A673 (cell line): ENCODE data around the gene CTXND2. TPM values are rescaled to one million over a fixed set of nuclear protein-coding genes. Genes with fewer than 3 reads are reported as not detected.
"Not testable (repeated sequence)": the region's sequence is repeated elsewhere in the genome, so short reads cannot be mapped to it uniquely, and the experiment has no call there.

ENCODE experiments used
- BruUV-seq: library from RNA; stranded (reverse); fragments of 400-500 nt; replicated peaks from 2 replicates; lab custom pipeline; 2021; lab: Mats Ljungman, UMichigan
- CTCF ChIA-PET: fragments of 300-600 bp; sonication (Branson Sonifier 250); formaldehyde crosslinking; loops from one replicate; lab custom pipeline; 2022; ENCODE audit warnings: antibody characterized with exemption; lab: Charles Lee
- POLR2A ChIA-PET: fragments of 300-600 bp; sonication (Branson Sonifier 250); formaldehyde crosslinking; loops from one replicate; lab custom pipeline; 2022; ENCODE audit warnings: antibody characterized with exemption; ENCODE audit not compliant: low non-redundant PET; lab: Charles Lee
- DNase-seq: peaks from one replicate; pipeline ENCODE4 v3.0.0-alpha.2; 2015; ENCODE audit warnings: low spot score
- H3K27ac ChIP-seq: fragments of 200-600 bp; sonication (generic); 2 replicates; pipeline ENCODE4 v1.5.1; 2016; ENCODE audit warnings: mixed run types, low read depth, mild to moderate bottlenecking, mixed read lengths, antibody characterized with exemption, low read length; ENCODE audit not compliant: poor library complexity, severe bottlenecking
- H3K27me3 ChIP-seq: fragments of 200-600 bp; sonication (generic); replicated peaks from 2 replicates; pipeline ENCODE4 v1.6.1; 2017; ENCODE audit warnings: mixed run types, low read depth, mild to moderate bottlenecking, mixed read lengths, antibody characterized with exemption, low read length; ENCODE audit not compliant: insufficient read depth, poor library complexity
- H3K36me3 ChIP-seq: fragments of 200-600 bp; sonication (generic); 2 replicates; pipeline ENCODE4 v1.6.1; 2016; ENCODE audit warnings: mixed run types, mild to moderate bottlenecking, mixed read lengths, antibody characterized with exemption, low read length; ENCODE audit not compliant: insufficient read depth, poor library complexity, severe bottlenecking
- H3K4me1 ChIP-seq: fragments of 200-600 bp; sonication (generic); 2 replicates; pipeline ENCODE4 v1.6.1; 2017; ENCODE audit warnings: mixed run types, mild to moderate bottlenecking, mixed read lengths, antibody characterized with exemption, low read length; ENCODE audit not compliant: insufficient read depth, poor library complexity, severe bottlenecking
- H3K4me3 ChIP-seq: fragments of 200-600 bp; sonication (generic); 2 replicates; pipeline ENCODE4 v1.5.1; 2016; ENCODE audit warnings: low read depth, mixed run types, mild to moderate bottlenecking, mixed read lengths, low read length; ENCODE audit not compliant: poor library complexity, severe bottlenecking
- H3K9me3 ChIP-seq: fragments of 200-600 bp; sonication (generic); 2 replicates; pipeline ENCODE4 v1.6.1; 2016; ENCODE audit warnings: mixed run types, low read depth, mild to moderate bottlenecking, mixed read lengths, antibody characterized with exemption, low read length; ENCODE audit not compliant: poor library complexity, severe bottlenecking
- EZH2 ChIP-seq: fragments of 200-600 bp; sonication (generic); IDR thresholded peaks from 2 replicates; pipeline ENCODE4 v1.6.1; 2017; ENCODE audit warnings: borderline replicate concordance, low read depth, mild to moderate bottlenecking, mixed read lengths, antibody characterized with exemption, low read length; ENCODE audit not compliant: poor library complexity, severe bottlenecking
- intact Hi-C: fragments of 100-400 bp; cut with micrococcal nuclease; formaldehyde crosslinking; loops from one replicate; pipeline ENCODE4 v1.10.0; 2022; ENCODE audit not compliant: unreplicated experiment
- total RNA-seq: library from RNA; stranded (reverse); gene quantifications from 2 replicates; pipeline ENCODE4 v1.2.3, GENCODE V29; 2021
- TF ChIP-seq, protein P1 (sequence below): fragments of 300-800, 200-600 bp; sonication (generic); conservative IDR thresholded peaks from 2 replicates; pipeline ENCODE4 v1.5.1; 2017; ENCODE audit warnings: low read depth, mild to moderate bottlenecking, antibody characterized with exemption, low read length, moderate library complexity, mixed read lengths

CTXND2 gene
- total RNA-seq, 1 experiment from 2014 or later = not detected

DNA sequence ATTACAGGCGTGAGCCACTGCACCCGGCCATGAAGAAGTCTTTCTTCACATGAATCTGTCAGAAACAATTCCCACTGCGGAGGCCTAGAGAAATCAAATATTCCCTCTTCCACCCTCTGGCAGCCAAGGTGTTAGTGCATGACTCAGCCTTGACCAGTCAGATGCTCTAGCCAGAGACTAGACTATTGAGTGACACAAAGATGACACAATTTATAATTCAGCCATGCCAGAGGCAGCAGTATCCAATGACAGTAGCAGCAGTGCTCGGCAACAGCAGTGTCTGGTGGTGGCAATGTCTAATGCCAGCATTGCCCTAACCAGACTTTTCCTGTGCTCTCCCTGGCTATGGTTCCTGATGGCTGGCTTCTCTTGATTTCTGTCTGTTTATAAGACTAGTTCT lies 8.7 kb downstream of the CTXND2 start:
- TF ChIP-seq, protein P1, sequence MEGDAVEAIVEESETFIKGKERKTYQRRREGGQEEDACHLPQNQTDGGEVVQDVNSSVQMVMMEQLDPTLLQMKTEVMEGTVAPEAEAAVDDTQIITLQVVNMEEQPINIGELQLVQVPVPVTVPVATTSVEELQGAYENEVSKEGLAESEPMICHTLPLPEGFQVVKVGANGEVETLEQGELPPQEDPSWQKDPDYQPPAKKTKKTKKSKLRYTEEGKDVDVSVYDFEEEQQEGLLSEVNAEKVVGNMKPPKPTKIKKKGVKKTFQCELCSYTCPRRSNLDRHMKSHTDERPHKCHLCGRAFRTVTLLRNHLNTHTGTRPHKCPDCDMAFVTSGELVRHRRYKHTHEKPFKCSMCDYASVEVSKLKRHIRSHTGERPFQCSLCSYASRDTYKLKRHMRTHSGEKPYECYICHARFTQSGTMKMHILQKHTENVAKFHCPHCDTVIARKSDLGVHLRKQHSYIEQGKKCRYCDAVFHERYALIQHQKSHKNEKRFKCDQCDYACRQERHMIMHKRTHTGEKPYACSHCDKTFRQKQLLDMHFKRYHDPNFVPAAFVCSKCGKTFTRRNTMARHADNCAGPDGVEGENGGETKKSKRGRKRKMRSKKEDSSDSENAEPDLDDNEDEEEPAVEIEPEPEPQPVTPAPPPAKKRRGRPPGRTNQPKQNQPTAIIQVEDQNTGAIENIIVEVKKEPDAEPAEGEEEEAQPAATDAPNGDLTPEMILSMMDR = no peak
- TF ChIP-seq EZH2 = no peak
- no peaks in the 10 kb centered on the region for H3K4me1 ChIP-seq
- no peak overlapping the region for H3K27ac ChIP-seq
- no peaks in the 10 kb centered on the region for H3K27me3 ChIP-seq
- ChIA-PET CTCF (no interaction called here), POLR2A (no interaction called here)
- no peaks in the 10 kb centered on the region for H3K9me3 ChIP-seq
- no TSS peak for BruUV-seq
- H3K36me3 ChIP-seq = no peaks in the 10 kb centered on the region
- no peak overlapping the region for H3K4me3 ChIP-seq
- intact Hi-C loops = no loop called here
- no peak for DNase-seq

DNA sequence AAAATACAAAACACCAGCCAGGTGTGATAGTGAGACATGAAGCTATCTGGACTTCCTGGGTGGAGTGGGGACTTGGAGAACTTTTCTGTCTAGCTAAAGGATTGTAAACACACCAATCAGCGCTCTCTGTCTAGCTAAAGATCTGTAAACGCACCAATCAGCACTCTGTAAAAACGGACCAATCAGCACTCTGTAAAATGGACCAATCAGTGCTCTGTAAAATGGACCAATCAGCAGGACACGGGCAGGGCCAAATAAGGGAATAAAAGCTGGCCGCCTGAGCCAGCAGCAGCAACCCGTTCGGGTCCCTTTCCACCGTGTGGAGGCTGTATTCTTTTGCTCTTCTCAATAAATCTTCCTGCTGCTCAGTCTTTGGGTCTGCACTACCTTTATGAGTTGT lies 12.9 kb downstream of the CTXND2 start:
- BruUV-seq, H3K9me3 ChIP-seq, POLR2A ChIA-PET: not testable (repeated sequence)

DNA sequence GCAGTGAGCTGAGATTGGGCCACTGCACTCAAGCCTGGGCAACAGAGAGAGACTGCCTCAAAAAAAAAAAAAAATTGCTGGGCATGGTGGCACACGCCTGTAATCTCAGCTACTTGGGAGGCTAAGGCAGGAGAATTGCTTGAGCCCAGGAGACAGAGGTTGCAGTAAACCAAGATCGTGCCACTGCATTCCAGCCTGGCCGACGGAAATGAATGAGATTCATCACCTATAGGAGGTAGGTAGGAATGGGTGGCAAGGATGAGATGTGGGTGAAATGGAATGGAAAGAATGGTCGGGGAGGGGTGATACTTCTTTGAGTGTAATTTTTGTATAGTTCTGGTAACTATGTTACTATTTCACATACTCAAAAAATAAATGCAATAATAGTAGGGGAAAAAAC lies 15.4 kb downstream of the CTXND2 start:
- Histone ChIP-seq H3K9me3 (no peaks in the 10 kb centered on the region), H3K4me1 (no peaks in the 10 kb centered on the region), H3K36me3 (no peaks in the 10 kb centered on the region), H3K4me3 (no peak overlapping the region), H3K27ac (no peak overlapping the region), H3K27me3 (no peaks in the 10 kb centered on the region)
- intact Hi-C loops = no loop called here
- POLR2A ChIA-PET = no interaction called here
- DNase-seq = no peak
- TF ChIP-seq, protein P1 = no peak
- no peak for TF ChIP-seq EZH2
- BruUV-seq = no TSS peak
- CTCF ChIA-PET = interaction anchor here (0.5 kb wide), 1 partner anchor 87 kb away, joined by 6 read pairs; no protein-coding TSS in a partner anchor

More for the DNA sequence above, 12.9 kb downstream of the CTXND2 start:
- DNase-seq, H3K27me3 ChIP-seq, CTCF ChIA-PET, H3K4me3 ChIP-seq, intact Hi-C loops, H3K4me1 ChIP-seq, H3K27ac ChIP-seq, H3K36me3 ChIP-seq: not testable (repeated sequence)

DNA sequence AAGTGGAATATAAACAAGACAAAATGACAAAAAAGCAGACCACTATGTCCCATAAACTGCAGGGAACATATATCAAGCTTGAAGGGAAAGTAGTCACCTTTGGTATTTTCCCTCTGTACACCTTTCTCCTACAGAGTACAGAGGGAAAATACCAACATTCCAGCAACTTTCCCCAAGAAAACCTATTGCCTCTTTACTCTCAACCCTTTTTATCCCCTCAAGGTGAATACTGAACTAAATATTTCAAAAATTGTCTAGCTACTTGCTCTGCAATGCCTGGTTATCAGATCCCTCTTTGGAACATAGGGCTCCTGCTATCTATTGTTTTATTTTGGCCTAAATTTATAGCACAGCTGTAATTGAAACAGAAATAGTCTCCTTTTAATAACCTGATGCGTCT lies 15.8 kb downstream of the CTXND2 start:
- no TSS peak for BruUV-seq
- POLR2A ChIA-PET = no interaction called here
- no peaks in the 10 kb centered on the region for H3K36me3 ChIP-seq
- CTCF ChIA-PET = interaction anchor here (0.5 kb wide), 1 partner anchor 86 kb away, joined by 6 read pairs; no protein-coding TSS in a partner anchor
- no peak overlapping the region for H3K27ac ChIP-seq
- H3K27me3 ChIP-seq = no peaks in the 10 kb centered on the region
- no peak for DNase-seq
- no peak overlapping the region for H3K4me3 ChIP-seq
- no peaks in the 10 kb centered on the region for H3K9me3 ChIP-seq
- intact Hi-C loops = no loop called here
- H3K4me1 ChIP-seq = no peaks in the 10 kb centered on the region
- TF ChIP-seq EZH2 = no peak
- TF ChIP-seq, protein P1 = no peak
